Chondrocyte (in vitro differentiated cells): ENCODE results near the gene PRELID3B. TPM values are rescaled to one million over a fixed set of nuclear protein-coding genes. Genes with fewer than 3 reads are reported as not detected.
A peak's percentile ranks its signal among the peaks of the same experiment; 100 is the strongest.
"Not testable (repeated sequence)": the region's sequence is repeated elsewhere in the genome, so short reads cannot be mapped to it uniquely, and the experiment has no call there.

Experiments used
- DNase-seq: peaks from one replicate; pipeline ENCODE4 v3.0.0; 2021; ENCODE audit warnings: mixed read lengths, low spot score
- H3K27ac Mint-ChIP-seq: one replicate; pipeline ENCODE4 v1.8.0; 2021; ENCODE audit warnings: mild to moderate bottlenecking, moderate library complexity, mixed read lengths; ENCODE audit not compliant: unreplicated experiment
- H3K27me3 Mint-ChIP-seq: 2 replicates; pipeline ENCODE4 v1.8.0; 2021; ENCODE audit warnings: low read depth, mixed read lengths
- H3K36me3 Mint-ChIP-seq: 2 replicates; pipeline ENCODE4 v1.8.0; 2021; ENCODE audit warnings: low read depth, mixed read lengths
- H3K4me1 Mint-ChIP-seq: 2 replicates; pipeline ENCODE4 v1.8.0; 2021; ENCODE audit warnings: low read depth, mild to moderate bottlenecking, mixed read lengths
- H3K4me3 Mint-ChIP-seq: one replicate; pipeline ENCODE4 v1.8.0; 2021; ENCODE audit warnings: mild to moderate bottlenecking, moderate library complexity, mixed read lengths; ENCODE audit not compliant: unreplicated experiment
- H3K9me3 Mint-ChIP-seq: 2 replicates; pipeline ENCODE4 v1.8.0; 2021; ENCODE audit warnings: low read depth, mixed read lengths
- total RNA-seq: library from RNA; stranded (reverse); gene quantifications from 3 replicates; pipeline ENCODE4 v1.2.1, GENCODE V29; 2021
- TF ChIP-seq, protein P1 (sequence below): fragments of 200-600 bp; sonication (generic); IDR thresholded peaks from 2 replicates; pipeline ENCODE4 v1.5.0; 2021; ENCODE audit warnings: antibody characterized with exemption, mild to moderate bottlenecking, moderate library complexity

The PRELID3B gene
- total RNA-seq, 1 donor from 2014 or later: 41.1 TPM

DNA sequence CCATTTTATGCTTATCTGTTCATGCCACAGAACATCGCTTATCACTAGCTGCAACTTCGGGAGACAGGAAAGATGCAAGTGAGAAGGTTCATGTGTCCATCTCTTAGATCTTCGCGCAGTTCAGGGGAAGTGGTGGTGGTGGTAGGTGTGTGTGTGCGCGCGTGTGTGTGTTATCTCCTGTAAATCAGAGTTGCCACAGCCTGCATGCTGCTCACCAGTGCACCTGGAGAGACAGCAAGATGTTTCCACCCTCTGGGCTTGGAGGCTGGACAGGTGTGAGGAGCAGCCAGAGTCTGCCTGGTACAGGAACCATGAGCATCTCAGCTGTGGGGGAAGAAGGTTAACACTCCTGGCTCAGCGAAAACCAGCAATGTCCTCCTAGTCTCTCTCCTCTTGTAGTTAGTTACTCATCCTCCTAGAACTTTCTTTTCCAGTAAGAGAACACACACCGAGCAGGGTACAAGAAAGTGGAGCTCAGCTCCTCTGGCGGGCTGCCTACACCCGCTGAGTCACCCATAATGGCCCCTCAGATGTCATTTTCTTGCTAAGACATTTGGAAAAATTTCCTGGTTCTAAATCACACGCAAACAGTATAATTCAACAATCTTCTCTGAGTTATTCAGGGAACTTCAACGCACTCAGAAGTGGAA lies 28.5 kb downstream of the PRELID3B start:
- Mint-ChIP-seq H3K27me3 (no peaks in the 10 kb centered on the region), H3K4me1 (peaks cover 62% of the 10 kb centered on the region), H3K36me3 (no peaks in the 10 kb centered on the region), H3K27ac (peak overlapping the region; percentile 76), H3K4me3 (no peak overlapping the region), H3K9me3 (no peaks in the 10 kb centered on the region)
- TF ChIP-seq, protein P1, sequence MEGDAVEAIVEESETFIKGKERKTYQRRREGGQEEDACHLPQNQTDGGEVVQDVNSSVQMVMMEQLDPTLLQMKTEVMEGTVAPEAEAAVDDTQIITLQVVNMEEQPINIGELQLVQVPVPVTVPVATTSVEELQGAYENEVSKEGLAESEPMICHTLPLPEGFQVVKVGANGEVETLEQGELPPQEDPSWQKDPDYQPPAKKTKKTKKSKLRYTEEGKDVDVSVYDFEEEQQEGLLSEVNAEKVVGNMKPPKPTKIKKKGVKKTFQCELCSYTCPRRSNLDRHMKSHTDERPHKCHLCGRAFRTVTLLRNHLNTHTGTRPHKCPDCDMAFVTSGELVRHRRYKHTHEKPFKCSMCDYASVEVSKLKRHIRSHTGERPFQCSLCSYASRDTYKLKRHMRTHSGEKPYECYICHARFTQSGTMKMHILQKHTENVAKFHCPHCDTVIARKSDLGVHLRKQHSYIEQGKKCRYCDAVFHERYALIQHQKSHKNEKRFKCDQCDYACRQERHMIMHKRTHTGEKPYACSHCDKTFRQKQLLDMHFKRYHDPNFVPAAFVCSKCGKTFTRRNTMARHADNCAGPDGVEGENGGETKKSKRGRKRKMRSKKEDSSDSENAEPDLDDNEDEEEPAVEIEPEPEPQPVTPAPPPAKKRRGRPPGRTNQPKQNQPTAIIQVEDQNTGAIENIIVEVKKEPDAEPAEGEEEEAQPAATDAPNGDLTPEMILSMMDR: no peak
- no peak for DNase-seq

DNA sequence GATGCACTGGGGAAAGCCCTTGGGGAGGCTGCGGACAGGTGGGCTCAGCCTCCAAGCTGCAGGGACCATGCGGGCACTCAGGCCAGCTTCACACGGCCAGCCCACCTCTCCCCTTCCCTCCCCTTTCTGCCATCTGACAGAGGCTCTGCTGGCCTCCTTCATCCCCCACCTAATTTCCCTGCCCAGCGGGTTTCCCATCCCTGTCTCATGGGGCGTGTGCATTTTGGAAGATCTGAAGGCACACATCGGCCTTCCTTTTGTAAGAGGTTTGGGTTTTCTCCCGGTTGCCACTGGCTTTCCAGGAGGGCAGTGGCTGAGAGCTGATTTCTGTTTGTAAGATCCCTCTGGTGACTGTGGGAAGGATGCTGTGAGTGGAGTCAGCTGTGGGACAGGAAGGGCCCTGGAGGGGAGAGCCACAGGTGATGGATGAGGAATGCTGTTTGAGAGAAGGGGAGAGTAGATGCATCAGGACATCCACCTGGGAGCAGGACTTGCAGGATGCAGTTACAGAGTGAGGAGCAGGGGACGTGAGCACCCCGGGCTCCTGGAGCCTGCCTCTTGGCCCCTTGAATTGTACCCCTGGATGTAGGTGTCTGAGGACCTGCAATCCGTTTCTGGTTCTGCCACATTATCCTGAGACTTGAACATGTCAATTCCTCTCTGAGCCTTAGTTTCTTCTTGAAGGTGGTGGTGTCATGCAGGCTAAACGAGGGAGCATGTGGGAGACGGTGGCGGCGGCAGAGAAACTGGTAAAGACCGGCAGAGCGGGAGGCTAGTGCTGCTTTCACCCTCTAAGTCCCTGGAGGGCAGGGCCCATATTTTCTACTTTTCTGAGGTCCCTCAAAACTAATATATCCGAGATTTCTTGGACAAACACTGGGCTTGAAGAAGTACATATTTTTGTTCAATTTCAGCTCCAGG lies 29.3 kb downstream of the PRELID3B start:
- peak overlapping the region; percentile 76 for H3K27ac Mint-ChIP-seq
- no peaks in the 10 kb centered on the region for H3K9me3 Mint-ChIP-seq
- H3K27me3 Mint-ChIP-seq: no peaks in the 10 kb centered on the region
- no peak overlapping the region for H3K4me3 Mint-ChIP-seq
- TF ChIP-seq, protein P1: no peak
- no peaks in the 10 kb centered on the region for H3K36me3 Mint-ChIP-seq
- H3K4me1 Mint-ChIP-seq: peaks cover 62% of the 10 kb centered on the region
- DNase-seq: no peak

DNA sequence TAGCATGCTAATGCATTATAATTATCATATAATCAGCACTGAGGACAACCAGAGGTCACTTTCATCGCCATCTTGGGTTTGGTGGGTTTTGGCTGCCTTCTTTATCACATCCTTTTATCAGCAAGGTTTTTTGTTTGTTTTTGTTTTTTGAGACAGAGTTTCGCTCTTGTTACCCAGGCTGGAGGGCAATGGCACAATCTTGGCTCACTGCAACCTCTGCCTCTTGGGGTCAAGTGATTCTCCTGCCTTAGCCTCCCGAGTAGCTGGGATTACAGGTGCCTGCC lies 30.8 kb downstream of the PRELID3B start:
- not testable (repeated sequence) for DNase-seq, H3K27me3 Mint-ChIP-seq, H3K4me3 Mint-ChIP-seq, H3K9me3 Mint-ChIP-seq, H3K36me3 Mint-ChIP-seq
- Mint-ChIP-seq H3K27ac (peak overlapping the region; percentile 96), H3K4me1 (peaks cover 59% of the 10 kb centered on the region)

DNA sequence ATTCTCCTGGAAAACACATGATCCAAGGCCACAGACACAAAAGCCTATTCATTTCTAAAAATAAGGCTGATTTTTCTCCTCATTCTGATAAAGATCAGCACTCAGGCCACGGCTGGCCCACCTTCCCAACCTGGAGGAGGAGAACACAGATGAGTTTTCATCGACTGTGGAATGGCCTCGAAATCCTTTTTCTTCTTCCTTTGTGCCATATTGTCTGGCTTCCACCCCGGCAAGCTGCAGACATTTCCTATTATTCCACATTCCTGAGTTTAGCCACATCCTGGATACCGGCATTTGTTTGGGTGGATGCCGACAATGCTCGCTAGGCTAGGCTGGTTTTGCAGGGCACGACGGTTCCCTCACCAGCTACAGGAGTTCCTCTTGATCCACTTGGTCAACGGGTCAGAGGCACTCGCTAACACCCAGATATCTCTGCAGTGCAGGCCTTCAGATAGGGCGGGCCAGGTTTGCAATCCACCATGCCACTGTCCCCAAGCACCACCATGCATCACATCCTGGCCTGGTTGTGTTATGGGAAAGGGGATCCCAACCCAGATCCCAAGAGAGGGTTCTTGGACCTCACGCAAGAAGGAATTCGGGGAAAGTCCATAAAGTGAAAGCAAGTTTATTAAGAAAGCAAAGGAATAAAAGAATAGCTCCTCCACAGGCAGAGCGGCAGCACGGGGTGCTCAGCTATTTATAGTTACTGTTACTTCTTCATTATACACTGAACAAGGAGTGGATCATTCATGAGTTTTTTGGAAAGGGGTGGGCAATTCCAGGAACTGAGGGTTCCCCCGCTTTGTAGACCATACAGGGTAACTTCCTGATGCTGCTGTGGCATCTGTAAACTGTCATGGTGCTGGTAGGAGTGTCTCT lies 31.4 kb downstream of the PRELID3B start:
- TF ChIP-seq, protein P1: peak; percentile 25
- Mint-ChIP-seq H3K27ac (peak overlapping the region; percentile 96), H3K4me3 (peak overlapping the region; percentile 56), H3K27me3 (no peaks in the 10 kb centered on the region), H3K9me3 (no peaks in the 10 kb centered on the region), H3K4me1 (peaks cover 53% of the 10 kb centered on the region), H3K36me3 (no peaks in the 10 kb centered on the region)
- DNase-seq: no peak

DNA sequence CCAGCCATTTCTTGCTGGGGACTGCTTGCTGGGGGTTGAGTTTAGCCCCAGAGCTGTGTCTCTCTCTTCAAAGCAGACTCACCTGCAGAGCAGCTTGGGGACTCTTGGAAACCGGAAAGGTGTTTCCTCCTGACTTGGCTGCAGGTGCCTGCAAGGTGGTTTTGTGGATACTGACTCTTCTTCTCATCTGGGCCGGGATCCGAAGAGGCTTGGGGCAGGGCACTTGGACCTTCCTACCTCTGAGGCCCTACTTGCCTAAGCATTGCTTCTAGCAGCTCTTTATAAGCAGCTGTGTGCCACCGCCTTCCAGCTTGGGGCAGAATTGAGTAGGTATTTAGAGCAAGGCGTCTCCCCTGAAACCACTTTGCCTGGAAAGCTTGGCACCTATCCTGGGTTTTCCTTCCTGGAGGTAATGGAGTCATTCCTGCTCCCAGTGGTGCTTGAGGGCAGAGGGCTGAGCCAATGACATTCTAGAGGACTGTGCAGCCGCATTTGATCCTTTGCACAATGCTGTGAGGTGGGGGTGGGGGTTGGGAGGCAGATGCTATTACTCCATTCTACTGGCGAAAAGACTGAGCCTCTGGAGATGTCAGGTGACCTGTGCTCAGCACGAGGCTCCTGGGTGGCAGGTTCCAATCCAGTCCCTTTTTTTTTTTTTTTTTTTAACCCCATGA lies 32.1 kb downstream of the PRELID3B start:
- Mint-ChIP-seq H3K9me3 (no peaks in the 10 kb centered on the region), H3K27me3 (no peaks in the 10 kb centered on the region), H3K27ac (peak overlapping the region; percentile 96), H3K4me1 (peaks cover 55% of the 10 kb centered on the region), H3K4me3 (no peak overlapping the region), H3K36me3 (no peaks in the 10 kb centered on the region)
- DNase-seq: no peak
- TF ChIP-seq, protein P1: no peak
